ENCODE measurements around the gene GDF10.

Gene GDF10

GRCh38 chr10:47315421-47315820 is 15.4 kb downstream of the GDF10 start:
- H3K4me3 ChIP-seq (ENCODE audit: low read length, poor library complexity, severe bottlenecking) = no peak overlapping the region
- H3K79me2 ChIP-seq (ENCODE audit: insufficient read depth, low read length) = peaks cover 4% of the 10 kb centered on the region; the same call in 1 of the 2 replicates
- no peaks in the 10 kb centered on the region for H3K36me3 ChIP-seq (ENCODE audit: insufficient read depth, low read length)
- H2AFZ ChIP-seq (ENCODE audit: low read length) = no peak overlapping the region
- H3K9me2 ChIP-seq (replicated peaks; ENCODE audit: low read depth, low read length) = no peaks in the 10 kb centered on the region
- peaks cover 7% of the 10 kb centered on the region; the same call in 1 of the 2 replicates for H3F3A ChIP-seq (ENCODE audit: low read depth)
- no peaks in the 10 kb centered on the region for H4K20me1 ChIP-seq (ENCODE audit: insufficient read depth, low read length, poor library complexity, severe bottlenecking)
- no peak overlapping the region for H3K4me2 ChIP-seq (ENCODE audit: low read depth, low read length, poor library complexity, severe bottlenecking)
- peaks cover 23% of the 10 kb centered on the region for H3K4me1 ChIP-seq (ENCODE audit: insufficient read depth, low read length, poor library complexity, severe bottlenecking)
- no peaks in the 10 kb centered on the region for H3K27me3 ChIP-seq (ENCODE audit: insufficient read depth, low read length, poor library complexity, severe bottlenecking)
- no peak for TF ChIP-seq CTCF (conservative IDR thresholded peaks at IDR 0.05; ENCODE audit: low read length)
- no peak for TF ChIP-seq EZH2phosphoT487 (IDR thresholded peaks at IDR 0.05; ENCODE audit: borderline replicate concordance)
- no peaks in the 10 kb centered on the region for H3K9me3 ChIP-seq (ENCODE audit: insufficient read depth, low read depth, low read length)
- no peak overlapping the region for H3K9ac ChIP-seq (ENCODE audit: low read depth, low read length, poor library complexity, severe bottlenecking)

GRCh38 chr10:47316131-47316530 is 16.1 kb downstream of the GDF10 start:
- H3K4me2 ChIP-seq (ENCODE audit: low read depth, low read length, poor library complexity, severe bottlenecking) = no peak overlapping the region
- no peak for TF ChIP-seq EZH2phosphoT487 (IDR thresholded peaks at IDR 0.05; ENCODE audit: borderline replicate concordance)
- TF ChIP-seq CTCF (conservative IDR thresholded peaks at IDR 0.05; ENCODE audit: low read length) = no peak
- no peaks in the 10 kb centered on the region for H3K9me2 ChIP-seq (replicated peaks; ENCODE audit: low read depth, low read length)
- no peaks in the 10 kb centered on the region for H3K79me2 ChIP-seq (ENCODE audit: insufficient read depth, low read length)
- H3K9ac ChIP-seq (ENCODE audit: low read depth, low read length, poor library complexity, severe bottlenecking) = no peak overlapping the region
- H3K4me1 ChIP-seq (ENCODE audit: insufficient read depth, low read length, poor library complexity, severe bottlenecking) = peaks cover 16% of the 10 kb centered on the region
- H4K20me1 ChIP-seq (ENCODE audit: insufficient read depth, low read length, poor library complexity, severe bottlenecking) = no peaks in the 10 kb centered on the region
- H3K36me3 ChIP-seq (ENCODE audit: insufficient read depth, low read length) = no peaks in the 10 kb centered on the region
- no peak overlapping the region for H3K4me3 ChIP-seq (ENCODE audit: low read length, poor library complexity, severe bottlenecking)
- peaks cover 5% of the 10 kb centered on the region; the same call in 1 of the 2 replicates for H3F3A ChIP-seq (ENCODE audit: low read depth)
- H2AFZ ChIP-seq (ENCODE audit: low read length) = no peak overlapping the region
- no peaks in the 10 kb centered on the region for H3K9me3 ChIP-seq (ENCODE audit: insufficient read depth, low read depth, low read length)
- H3K27me3 ChIP-seq (ENCODE audit: insufficient read depth, low read length, poor library complexity, severe bottlenecking) = no peaks in the 10 kb centered on the region

- Histone ChIP-seq H3K27me3 (ENCODE audit: insufficient read depth, low read length, poor library complexity, severe bottlenecking) (no peaks in the 10 kb centered on the region), H3K36me3 (ENCODE audit: insufficient read depth, low read length) (no peaks in the 10 kb centered on the region), H3K79me2 (ENCODE audit: insufficient read depth, low read length) (no peaks in the 10 kb centered on the region), H3K9me3 (ENCODE audit: insufficient read depth, low read depth, low read length) (no peaks in the 10 kb centered on the region), H3F3A (ENCODE audit: low read depth) (no peaks in the 10 kb centered on the region), H3K9ac (ENCODE audit: low read depth, low read length, poor library complexity, severe bottlenecking) (no peak overlapping the region), H3K4me2 (ENCODE audit: low read depth, low read length, poor library complexity, severe bottlenecking) (no peak overlapping the region), H3K9me2 (replicated peaks; ENCODE audit: low read depth, low read length) (no peaks in the 10 kb centered on the region), H3K4me3 (ENCODE audit: low read length, poor library complexity, severe bottlenecking) (no peak overlapping the region), H4K20me1 (ENCODE audit: insufficient read depth, low read length, poor library complexity, severe bottlenecking) (no peaks in the 10 kb centered on the region), H2AFZ (ENCODE audit: low read length) (no peak overlapping the region), H3K4me1 (ENCODE audit: insufficient read depth, low read length, poor library complexity, severe bottlenecking) (peaks cover 8% of the 10 kb centered on the region)
- TF ChIP-seq CTCF (conservative IDR thresholded peaks at IDR 0.05; ENCODE audit: low read length) = no peak
- TF ChIP-seq EZH2phosphoT487 (IDR thresholded peaks at IDR 0.05; ENCODE audit: borderline replicate concordance) = no peak
These were observed 17.3 kb downstream of the GDF10 start for GRCh38 chr10:47317251-47317650.
